Posterior vena cava (tissue), 2 donors: ENCODE data around the gene DBN1. TPM values are rescaled to one million over a fixed set of nuclear protein-coding genes. Genes with fewer than 3 reads are reported as not detected.

Source experiments
- DNase-seq: peaks from one replicate; pipeline ENCODE4 v3.0.0-alpha.2; 2020; ENCODE audit warnings: low spot score
- intact Hi-C, 2 donors: fragments of 100-400 bp; cut with DNase I; formaldehyde crosslinking; loops; one replicate each; pipeline versions ENCODE4 v1.14.1 to v1.14.2; 2022 to 2023
- total RNA-seq, 2 donors: library from RNA; stranded (reverse); fragmentation: NEBNext Ultra II Directional; extraction: Animal tissue kit (Norgen Biotek cat#: 25700); gene quantifications; one replicate each; pipeline ENCODE4 v1.2.1, GENCODE V29; 2021
- donor health status: DM: yes; HTN: yes; CAD: no.
- donor health status: DM: yes; HTN: yes; CAD: no.

Gene DBN1
- total RNA-seq, 2 donors from 2014 or later: 94.9 to 121 TPM

GRCh38 chr5:177478711-177479646, 5.5 kb upstream of the DBN1 start:
- intact Hi-C loops: no loop called here
- peak; percentile 96 for DNase-seq

GRCh38 chr5:177477701-177478477, 4.5 kb upstream of the DBN1 start:
- intact Hi-C loops: no loop called here
- DNase-seq: no peak

- intact Hi-C loops: no loop called here
- peak; percentile 94 for DNase-seq
These were observed 3.2 kb upstream of the DBN1 start for GRCh38 chr5:177476531-177477233.

GRCh38 chr5:177475563-177476427, 2.4 kb upstream of the DBN1 start:
- intact Hi-C loops: no loop called here
- no peak for DNase-seq

GRCh38 chr5:177474846-177475562, 1.6 kb upstream of the DBN1 start:
- intact Hi-C loops: no loop called here
- no peak for DNase-seq

- intact Hi-C loops: no loop called here
- DNase-seq: no peak
These were observed 605 bp upstream of the DBN1 start for GRCh38 chr5:177474002-177474476.

GRCh38 chr5:177472460-177473442, 683 bp downstream of the DBN1 start:
- intact Hi-C loops: loop anchor here in 1 of 2 donors (2.0 kb wide), 1 partner anchor 16 kb away; no protein-coding TSS in a partner anchor
- no peak for DNase-seq

GRCh38 chr5:177471610-177472356, 1.7 kb downstream of the DBN1 start:
- intact Hi-C loops: loop anchor here in 1 of 2 donors (2.0 kb wide), 1 partner anchor 15 kb away; no protein-coding TSS in a partner anchor

GRCh38 chr5:177470759-177471536, 2.5 kb downstream of the DBN1 start:
- intact Hi-C loops: no loop called here
- no peak for DNase-seq

More at GRCh38 chr5:177471610-177472356, 1.7 kb downstream of the DBN1 start:
- DNase-seq: no peak

GRCh38 chr5:177469750-177470525, 3.5 kb downstream of the DBN1 start:
- no peak for DNase-seq
- intact Hi-C loops: no loop called here

- intact Hi-C loops: no loop called here
These were observed 4.5 kb downstream of the DBN1 start for GRCh38 chr5:177468685-177469628.

GRCh38 chr5:177468329-177468684, 5.1 kb downstream of the DBN1 start:
- no peak for DNase-seq
- intact Hi-C loops: no loop called here

More at GRCh38 chr5:177468685-177469628, 4.5 kb downstream of the DBN1 start:
- DNase-seq: no peak

- DNase-seq: no peak
- intact Hi-C loops: no loop called here
These were observed 6.0 kb downstream of the DBN1 start for GRCh38 chr5:177467436-177467835.
